HG03045 (cell line): ENCODE data around the gene EEF1G.
"Not testable (repeated sequence)": the region's sequence is repeated elsewhere in the genome, so short reads cannot be mapped to it uniquely, and the experiment has no call there.

Experiments used
- ATAC-seq: cut with Tn5 transposase; IDR thresholded peaks from one replicate; pipeline ENCODE4 v1.9.1; 2021; ENCODE audit warnings: mild to moderate bottlenecking, moderate library complexity; ENCODE audit not compliant: unreplicated experiment

The EEF1G gene

DNA sequence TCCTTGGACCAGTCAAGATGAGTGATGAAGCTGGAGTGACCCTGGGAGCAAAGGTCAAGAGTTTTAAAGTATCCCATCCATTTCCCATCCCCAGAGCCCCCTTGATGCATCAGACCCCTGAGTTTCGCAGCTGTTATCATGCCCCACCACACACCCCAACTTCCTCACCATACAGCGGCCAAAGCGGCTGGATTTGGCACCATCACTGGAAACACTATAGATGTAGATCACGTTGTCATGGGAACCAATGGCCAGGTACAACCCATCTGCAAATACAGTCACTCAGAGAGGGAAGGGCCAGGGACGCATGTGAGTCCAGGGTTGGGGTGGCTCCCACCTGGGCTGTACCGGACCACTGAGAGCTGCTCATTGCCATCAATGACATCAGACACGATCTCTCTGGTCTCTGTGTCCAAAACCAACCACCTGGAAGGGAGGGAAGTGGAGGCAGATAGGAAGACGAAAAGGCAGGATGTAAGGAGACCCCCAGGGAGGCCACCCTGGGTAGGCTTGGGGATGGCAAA is 30.1 kb upstream of the EEF1G start:
- ATAC-seq: no peak

DNA sequence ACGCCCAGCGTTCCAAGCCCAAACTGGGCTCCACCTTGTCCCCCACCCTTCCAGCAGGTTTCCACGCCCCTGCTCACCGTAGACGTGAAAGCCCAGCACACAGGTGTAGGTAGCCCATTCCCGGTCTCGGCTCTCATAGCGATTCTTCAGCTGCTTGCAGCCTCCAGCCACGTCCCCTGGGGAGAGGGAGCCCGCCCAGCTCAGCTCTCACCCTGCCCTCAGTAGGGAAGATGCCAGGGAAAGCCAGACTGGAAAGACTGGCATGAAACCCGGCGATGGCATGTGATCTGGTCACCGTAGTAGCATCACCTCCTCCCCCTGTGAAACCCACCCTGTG is 29.3 kb upstream of the EEF1G start:
- ATAC-seq: no peak

DNA sequence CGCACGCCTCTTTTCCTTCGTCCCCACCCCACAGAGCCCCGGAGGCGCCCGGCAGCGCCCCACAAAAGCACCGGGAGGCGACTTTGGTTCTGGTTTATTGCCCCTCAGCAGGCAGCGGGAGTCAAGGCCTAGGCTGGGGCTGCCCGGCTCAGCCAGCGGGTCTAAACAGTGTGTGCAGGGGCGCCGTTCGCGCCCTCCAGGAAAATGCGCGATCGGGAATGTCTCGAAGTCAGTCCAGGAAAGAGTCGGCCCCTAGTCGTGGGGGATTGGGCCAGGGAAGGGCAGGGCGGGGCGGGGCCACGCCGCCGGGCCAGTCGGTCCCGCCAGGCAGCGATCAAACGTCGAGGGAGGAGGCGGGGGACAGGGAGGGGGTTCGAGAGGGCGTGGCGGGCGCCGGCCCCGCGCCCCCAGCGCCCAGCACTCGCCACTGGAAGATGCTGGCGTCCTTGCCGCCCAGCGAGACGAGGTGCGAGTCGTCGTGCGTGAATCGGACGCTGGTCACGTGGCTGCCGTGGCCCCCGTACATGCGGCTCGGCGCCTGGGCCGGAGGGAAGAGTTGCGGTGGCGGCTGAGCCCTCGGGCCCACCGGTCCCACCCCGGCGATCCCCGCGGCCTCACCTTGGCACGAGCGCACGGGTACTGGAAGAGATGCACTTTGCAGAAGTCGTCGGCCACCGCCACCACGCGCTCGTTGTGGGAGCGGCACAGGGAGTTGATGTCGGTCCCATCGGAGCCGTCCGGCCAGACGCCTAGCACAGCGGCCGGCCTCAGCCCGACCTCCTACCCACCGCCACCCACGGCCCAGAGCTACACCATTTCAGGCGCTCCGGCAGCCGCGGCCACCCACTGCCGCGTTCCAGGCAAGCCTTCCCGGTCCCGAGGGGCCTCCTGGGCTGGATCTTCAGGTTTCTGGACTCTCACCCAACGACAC is 28.7 kb upstream of the EEF1G start:
- ATAC-seq: no peak

DNA sequence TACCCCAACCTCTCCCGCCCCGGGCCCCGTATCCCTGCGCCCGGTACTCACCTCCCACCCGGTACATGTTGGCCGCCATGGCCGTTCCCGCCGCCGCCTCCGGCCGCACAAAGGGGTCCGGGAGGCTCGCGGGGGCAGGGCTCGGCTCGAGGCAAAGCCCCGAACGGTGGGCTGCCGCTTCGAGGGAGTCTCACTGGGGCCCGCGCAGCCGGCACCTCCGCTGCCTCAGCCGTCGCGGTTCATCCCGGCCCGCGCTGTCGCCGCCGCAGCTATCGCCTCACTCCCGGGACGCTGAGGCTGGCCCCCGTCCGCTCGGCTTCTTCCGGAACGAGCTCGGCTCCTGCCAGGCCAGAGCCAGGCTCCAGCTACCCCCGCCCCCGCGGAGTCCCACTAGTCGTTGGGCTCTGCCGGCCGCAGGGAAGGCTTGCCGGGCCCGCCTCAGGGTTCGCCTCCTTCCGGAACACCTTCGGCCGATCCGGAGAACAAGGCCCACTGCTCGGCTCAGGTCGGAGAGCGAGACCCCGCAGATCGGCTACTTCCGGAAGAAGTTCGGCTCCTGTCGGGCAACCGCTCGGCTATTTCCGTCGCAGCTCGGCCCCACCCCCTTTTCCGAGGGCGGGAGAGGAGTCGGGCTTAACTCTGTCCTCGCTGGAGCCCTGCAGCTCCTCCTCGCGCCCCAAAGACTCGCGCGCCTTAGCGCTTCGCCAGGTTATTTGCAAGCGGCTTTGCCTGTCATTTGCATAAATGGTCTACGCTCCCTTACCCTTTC is 27.9 kb upstream of the EEF1G start, which contains the start of gene MTA2:
Gene MTA2 (minus strand): TSS at position 494 of the 769 bp plus-strand sequence. CDS start 415 bp downstream, at position 79.
- peak; percentile 67 for ATAC-seq

DNA sequence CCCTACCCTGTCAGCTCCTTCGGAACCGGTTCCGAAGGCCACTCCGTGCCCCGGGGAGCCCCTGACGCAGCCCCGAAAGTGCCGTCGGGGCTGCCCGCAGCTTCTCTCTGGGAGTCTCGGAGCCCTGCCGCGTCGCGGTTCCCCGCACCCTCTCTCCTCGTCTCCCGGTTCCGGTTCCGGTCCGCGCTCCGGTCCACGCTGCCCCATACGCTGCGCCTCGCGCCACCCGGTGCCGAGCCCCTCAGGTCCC is 27.4 kb upstream of the EEF1G start:
- peak; percentile 20 for ATAC-seq

DNA sequence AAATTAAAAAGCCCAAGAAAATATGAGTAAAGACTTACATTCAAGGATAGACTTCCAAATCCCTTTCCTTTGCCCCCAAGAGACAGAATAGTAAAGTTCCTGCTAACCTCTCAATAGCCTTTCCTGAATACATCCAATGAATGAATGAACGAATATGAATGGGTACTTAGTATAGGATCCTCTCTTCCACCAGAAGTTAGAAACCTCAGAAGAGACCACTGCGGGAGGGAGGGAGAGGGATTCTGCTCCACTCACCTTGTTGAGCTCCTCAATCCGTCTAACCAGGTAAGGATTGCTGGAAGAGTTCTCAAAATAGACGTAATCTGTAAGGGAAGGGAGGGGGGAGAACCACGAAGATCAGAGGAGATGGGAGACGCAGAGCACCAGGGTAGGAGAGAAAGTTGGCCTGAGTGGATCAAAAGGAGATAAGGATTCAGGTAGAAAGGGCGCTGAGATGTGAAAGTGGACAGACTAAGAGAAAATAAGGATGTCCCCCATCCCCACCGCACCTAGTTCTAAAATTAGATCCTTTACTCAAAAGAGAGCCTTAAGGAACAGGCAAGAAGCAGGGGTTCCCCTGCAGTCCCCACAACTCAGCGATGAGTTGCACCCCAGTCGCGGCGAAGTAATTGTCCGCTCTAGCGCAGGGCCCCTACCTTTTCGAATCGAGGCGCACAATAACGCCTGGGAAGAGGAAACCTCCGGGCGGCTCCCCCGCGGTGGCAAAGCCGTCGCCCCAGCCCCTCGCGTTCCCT is 26.9 kb upstream of the EEF1G start:
- ATAC-seq: no peak

DNA sequence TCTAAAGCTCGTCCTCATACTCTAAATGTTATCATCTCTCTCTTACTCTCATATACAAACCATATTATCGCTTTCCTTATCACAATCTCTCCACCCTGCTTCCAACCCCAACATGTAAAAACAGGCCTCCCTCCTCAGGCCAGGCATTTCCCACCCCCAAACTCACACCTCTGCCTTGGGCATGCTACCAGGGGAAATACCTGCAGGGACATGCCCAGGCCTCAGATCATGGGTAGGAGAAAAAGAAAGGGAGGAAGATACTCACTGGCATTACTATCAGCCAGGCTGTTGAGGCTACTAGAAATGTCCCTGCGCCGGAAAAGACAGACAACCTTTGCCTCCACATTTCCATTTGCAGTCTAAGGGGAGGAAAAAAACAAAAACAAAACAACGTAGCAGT is 26.2 kb upstream of the EEF1G start:
- no peak for ATAC-seq

DNA sequence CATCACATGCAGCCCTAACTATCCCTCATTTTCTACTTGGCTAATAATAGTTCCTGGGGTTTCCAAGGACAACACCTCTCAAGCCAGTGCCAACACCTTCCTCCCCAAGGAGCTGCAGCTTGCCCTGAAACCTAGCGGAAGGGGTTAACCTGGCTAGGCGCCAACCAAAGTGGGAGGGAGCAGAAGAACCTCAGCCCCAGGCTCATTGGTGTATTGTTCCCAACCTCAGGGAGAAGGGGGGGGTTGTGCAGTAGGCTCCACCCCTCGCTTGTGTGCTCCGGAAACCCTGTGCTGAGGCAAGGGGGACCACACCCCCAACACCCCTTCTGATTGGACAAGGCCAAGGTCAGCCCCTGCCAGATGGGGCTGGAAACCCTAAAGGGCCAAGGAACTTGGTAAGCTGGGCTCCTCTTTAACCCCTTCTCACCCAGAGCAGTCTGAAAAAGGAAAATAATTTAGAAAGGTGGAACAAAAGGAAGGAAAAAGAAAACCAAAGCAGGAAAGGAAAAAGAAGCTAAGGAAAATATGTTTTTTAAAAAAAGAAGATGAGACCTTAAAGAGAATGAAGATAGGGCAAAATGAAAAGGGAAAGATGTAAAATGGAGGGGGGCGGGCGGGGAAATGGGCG is 25.5 kb upstream of the EEF1G start:
- peak; percentile 50 for ATAC-seq

DNA sequence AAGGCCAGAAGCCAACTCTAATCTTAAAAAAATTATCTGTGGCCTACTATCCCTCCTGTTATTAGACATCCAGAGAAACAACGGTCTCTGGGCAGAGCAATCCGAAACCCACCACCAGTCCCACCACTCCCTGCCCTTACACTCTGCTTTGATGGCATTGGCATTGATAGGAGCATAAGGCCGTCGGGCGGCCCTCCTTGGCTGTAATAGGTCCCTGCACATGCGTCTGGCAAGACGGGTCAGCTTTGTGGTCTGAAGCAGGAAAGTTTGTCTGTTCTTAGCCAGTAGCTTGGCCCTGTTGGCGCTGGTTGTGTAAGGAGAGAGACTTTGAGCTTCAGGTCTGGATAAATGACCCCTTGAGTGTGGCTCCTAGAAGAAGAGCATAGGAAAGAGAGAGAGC is 21.4 kb upstream of the EEF1G start:
- no peak for ATAC-seq

DNA sequence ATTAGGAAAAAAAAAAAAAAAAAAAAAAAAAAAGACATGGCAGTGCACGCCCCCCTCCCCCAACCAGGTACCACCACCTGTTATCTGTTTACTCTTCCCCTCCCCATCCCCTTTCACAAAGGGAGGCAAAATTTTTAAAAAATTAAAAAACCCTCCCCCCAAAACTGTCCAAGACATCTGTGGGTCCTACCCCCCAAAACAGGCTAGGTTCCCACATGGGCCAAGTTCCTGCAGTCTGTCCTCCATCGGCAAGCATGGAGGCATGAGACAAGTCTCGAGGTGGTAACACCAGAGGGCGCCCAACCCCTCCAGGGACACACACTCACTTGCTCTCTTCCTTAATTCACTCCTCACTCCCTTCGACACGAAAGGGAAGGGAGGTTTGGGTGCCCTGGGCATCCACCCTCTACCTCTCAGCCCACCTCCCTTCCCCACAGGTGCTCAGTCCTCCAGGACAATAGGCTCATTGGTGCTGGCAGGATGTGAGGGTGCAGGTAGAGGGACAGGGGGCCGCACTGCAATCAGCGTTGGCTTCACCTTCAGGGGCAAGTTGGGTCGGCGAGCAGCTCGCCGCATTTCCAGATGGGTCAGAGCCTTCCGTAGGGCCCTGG is 19.8 kb upstream of the EEF1G start:
- no peak for ATAC-seq

DNA sequence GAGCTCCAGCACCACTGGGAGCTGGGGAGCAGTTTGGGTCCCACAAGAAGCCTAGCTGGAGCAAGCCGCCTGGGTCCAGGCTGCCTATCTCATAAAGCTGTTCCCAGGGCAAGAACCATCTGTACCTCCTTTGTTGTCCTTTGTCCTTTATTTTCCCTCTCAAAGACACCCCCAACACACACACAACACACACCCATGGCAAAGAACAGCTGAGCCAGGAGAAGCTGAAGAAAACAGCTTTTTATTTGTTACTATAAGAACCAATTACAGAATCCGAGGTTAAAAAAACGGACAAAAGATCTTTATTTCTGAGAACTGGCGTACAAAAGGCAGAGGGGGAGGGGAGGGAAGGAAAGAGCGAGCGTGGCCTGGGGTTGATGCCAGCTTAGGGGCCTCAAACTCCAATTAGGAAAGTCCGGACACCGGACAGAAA is 19.3 kb upstream of the EEF1G start:
- no peak for ATAC-seq

DNA sequence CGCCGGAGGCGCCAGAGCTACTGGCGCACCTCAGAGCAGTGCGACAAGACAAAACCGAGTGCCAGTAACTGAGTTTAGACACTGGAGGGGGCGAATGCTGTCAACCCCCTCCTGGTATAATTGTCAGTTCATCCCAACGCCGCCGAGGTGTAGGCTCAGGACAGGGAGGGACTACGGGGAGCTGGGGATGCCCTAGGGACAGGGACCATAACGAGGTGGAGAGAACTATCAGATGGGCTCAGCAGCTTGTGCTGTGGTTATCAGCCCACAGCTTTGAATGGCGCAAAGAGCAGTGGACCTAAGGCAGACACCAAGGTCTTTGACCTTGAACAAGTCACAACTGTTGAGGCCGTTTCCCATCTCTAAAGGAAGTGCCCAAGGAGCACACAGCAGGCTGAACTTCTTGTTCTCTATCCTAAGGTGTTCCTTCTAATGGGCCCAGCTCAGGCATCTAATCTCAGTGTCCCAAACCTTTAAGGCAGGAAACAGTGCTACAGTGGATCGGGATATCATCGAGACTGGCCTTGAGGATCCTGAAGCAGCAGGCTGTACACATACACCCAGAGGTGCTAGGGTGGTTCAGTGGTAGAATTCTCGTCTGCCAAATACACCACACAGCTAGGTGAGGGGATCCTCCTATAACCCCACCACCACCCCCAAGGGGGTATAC is 18.6 kb upstream of the EEF1G start:
- no peak for ATAC-seq

DNA sequence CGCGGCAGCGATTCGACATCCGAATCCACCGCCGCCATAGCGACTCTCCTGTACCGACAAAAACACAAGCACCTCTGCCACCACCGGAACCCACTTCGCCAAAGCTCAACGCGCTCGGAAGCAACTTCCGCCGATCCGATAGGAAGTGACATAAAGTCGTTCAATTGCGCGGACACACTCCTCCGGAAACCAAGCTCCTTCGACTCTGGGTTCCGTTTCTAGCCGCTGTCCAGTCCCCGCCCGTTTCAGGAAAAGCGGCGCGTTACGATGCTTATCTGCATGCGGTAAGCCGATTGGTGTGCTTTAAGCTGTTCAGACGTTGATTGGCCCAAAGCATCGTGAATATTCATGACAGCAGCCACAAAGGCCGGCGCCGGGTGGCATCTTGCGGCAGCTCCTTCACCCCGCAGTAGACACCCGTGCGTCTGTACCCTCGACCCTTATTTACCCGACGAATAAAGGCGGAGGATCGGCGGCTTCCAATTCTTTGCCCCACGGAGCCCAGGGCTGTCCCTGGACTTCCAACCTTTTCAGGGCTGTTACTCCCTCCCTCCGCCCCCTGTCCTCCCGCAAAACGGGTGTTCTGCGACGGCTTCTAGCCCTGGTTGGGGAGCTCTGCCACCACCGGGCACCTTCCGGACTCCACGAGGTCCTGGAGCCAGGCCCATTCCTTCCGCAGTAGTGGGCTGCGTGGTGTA is 17.9 kb upstream of the EEF1G start, which contains the start of gene TUT1:
Gene TUT1 (minus strand): TSS at position 76 of the 698 bp plus-strand sequence. CDS start 38 bp downstream, at position 38.
- peak; percentile 88 for ATAC-seq

DNA sequence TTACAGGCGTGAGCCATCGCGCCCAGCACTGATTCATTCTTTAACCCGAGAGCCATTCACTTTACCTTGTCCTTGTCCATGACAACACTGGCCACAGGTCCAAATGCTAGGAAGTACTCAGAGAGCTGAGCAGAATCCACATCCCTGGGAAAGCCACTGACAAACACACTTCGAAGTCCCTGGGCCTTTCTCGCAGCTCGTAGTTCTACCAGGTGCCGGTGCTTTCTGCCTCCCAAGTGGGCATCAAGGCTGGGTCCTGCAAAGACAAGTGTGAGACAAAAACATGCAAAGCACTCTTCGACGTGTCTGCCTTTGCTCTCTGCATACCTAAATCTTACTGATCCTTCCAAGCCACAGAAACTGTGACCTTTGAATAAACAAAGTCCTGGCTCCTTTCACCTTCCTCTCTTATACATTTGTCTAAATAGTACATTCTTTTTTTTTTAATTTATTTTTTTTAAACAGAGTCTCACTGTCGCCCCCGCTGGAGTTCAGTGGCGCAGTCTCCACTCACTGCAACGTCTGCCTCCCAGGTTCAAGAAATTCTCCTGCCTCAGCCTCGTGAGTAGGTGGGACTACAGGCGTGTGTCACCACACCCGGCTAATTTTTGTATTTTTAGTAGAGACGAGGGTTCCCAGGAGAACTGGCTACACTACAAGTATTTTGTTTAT is 15.4 kb upstream of the EEF1G start:
- no peak for ATAC-seq

DNA sequence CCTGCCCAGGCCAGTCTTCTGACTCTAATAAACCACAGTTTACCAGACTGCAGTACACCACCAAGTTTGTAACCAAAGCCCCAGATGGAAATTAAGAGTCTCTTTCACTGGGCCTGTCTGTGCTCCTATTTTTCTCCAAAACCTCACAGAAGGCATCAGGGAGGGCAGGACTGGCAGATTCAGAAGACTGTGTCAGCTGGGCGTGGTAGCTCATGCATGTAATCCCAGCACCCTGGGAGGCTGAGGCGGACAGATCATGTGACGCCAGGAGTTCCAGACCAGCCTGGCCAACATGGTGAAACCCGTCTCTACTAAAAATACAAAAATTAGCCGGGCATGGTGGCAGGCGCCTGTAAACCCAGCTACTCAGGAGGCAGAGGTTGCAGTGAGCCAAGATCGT is 11.7 kb upstream of the EEF1G start:
- ATAC-seq: not testable (repeated sequence)

DNA sequence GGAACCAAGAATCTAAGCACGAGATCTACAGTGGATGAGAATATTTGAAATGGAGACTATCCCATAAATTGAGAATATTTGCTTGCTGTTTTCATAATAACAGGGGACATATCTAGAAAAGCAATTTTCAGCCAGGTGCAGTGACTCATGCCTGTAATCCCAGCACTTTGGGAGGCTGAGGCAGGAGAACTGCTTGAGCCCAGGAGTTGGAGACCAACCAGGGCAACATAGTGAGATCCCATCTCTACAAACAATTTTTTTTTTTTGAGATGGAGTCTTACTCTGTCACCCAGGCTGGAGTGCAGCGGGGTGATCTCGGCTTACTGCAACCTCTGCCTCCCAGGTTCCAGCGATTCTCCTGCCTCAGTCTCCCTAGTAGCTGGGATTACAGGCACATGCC is 8.0 kb upstream of the EEF1G start:
- ATAC-seq: not testable (repeated sequence)

DNA sequence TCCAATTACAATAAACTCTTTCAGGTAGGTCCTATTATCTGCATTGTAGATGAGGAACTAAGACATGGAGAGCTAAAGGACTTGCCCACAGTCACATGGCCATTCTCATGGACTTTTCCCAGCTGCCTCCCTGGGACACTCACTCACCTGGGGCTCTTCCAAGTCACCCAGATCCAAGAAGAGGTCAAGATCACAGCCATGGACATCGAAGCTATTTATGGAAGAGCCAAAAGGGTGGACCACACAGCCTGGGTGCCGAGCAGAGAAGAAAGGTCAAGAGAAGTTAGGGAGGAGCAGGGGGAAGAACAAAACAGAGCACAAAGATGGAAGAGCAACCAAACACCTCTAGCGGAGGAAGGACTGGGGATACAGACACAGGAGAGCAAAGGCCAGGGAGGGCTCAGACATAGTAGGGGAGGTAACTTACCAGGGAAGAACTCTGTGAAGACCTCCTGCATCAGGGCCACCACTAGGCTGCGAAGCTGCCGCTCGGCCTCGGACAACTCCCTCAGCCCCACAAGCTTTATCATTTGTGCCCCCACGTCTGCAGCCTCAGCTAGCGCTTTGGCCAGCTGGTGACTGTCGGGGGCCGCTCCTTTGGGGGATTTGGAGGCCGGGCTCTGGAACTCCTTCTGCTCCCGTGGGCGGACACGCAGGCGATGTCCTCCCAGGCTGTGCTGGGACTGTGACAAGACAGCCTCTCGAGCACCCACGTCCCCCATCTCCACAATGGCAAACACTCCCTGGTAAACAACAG is 7.4 kb upstream of the EEF1G start:
- ATAC-seq: no peak

DNA sequence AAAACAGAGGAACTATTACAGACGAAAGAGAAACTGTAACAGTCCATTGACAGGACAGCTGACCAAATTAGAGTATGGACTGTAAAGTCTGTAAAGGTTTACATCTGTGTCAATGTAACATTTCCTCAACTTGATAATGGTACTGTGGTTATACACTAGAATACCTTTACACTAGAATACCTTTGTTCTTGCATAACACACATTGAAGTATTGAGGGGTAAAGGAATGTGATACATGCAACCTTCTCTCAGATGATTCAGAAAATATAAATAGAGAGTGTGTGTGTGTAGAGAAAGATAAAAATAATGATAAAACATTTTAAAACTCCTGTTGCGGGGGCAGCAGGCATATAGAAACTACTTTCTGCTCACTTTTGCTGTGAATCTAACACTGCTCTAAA is 5.6 kb upstream of the EEF1G start:
- ATAC-seq: no peak
